ENCODE results near the gene ATG5.
"Not testable (repeated sequence)": the region's sequence is repeated elsewhere in the genome, so short reads cannot be mapped to it uniquely, and the experiment has no call there.

ATG5 gene

DNA sequence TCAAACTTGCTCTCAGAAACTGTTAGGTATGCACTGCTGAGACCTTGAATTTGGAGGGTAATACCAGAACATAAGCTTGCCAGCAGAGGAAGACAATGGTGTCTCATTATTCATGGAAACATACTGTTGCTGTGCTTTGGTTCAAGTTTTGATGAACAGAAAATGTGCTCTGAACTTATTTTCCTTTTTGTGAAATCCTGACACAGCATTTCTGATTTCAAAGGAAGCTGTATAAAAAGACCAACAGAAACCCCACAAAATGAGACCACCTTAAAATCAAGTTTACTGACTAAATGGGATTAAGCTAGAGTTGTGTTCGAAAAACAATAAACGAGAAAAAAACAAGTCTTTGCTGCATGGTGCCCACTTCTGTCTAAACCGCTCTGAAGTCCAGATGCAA, 169.1 kb downstream of the ATG5 start:
- Histone ChIP-seq H3K4me2 (peak overlapping the region; percentile 18; the same call in 1 of the 2 replicates), H2AFZ (ENCODE audit: low read depth) (no peak overlapping the region), H4K20me1 (ENCODE audit: insufficient read depth) (no peaks in the 10 kb centered on the region), H3K27ac (peak overlapping the region; percentile 24; the same call in 1 of the 2 replicates), H3K4me1 (ENCODE audit: low read depth, poor library complexity, severe bottlenecking) (peaks cover 41% of the 10 kb centered on the region), H3K4me3 (IDR thresholded peaks at IDR 0.05; ENCODE audit: insufficient read depth, low read depth, low read length) (no peak overlapping the region), H3K36me3 (ENCODE audit: insufficient read depth) (no peaks in the 10 kb centered on the region), H3K79me2 (ENCODE audit: insufficient read depth, low read depth) (no peaks in the 10 kb centered on the region), H3K9ac (no peak overlapping the region), H3K27me3 (ENCODE audit: insufficient read depth, low read depth) (no peaks in the 10 kb centered on the region)
- TF ChIP-seq, protein P1, sequence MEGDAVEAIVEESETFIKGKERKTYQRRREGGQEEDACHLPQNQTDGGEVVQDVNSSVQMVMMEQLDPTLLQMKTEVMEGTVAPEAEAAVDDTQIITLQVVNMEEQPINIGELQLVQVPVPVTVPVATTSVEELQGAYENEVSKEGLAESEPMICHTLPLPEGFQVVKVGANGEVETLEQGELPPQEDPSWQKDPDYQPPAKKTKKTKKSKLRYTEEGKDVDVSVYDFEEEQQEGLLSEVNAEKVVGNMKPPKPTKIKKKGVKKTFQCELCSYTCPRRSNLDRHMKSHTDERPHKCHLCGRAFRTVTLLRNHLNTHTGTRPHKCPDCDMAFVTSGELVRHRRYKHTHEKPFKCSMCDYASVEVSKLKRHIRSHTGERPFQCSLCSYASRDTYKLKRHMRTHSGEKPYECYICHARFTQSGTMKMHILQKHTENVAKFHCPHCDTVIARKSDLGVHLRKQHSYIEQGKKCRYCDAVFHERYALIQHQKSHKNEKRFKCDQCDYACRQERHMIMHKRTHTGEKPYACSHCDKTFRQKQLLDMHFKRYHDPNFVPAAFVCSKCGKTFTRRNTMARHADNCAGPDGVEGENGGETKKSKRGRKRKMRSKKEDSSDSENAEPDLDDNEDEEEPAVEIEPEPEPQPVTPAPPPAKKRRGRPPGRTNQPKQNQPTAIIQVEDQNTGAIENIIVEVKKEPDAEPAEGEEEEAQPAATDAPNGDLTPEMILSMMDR (conservative IDR thresholded peaks at IDR 0.05; ENCODE audit: low read depth, low read length): no peak

DNA sequence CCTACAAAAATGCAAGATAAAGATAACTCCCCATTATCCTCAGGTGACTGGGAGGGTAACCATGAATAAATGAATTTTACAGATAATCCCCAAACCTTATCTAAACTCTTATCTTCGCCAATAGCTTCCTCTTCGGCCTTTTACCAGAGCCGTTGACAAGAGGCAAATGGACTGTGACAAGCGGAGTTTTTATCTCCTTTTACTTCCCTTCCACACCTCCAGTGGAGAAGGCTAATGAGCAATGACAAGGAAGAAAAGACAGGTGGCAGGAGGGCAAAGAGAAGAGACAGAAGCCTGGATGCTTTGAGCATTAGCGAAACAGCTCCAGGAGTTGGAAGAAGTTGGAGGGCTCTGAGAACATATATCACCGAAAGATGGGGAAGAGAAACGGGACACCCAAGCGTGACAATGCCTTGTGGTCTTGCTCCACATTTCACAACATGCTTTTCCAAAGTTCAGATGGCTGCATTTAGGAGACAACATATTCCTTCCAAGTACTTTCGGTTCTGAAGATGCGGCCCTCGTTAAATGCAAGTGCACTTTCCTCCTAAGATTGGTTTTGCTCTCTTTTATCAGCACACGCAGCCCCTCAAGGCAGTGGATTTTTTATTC, 170.2 kb downstream of the ATG5 start:
- Histone ChIP-seq H3K27ac (no peak overlapping the region), H3K79me2 (ENCODE audit: insufficient read depth, low read depth) (no peaks in the 10 kb centered on the region), H3K4me3 (IDR thresholded peaks at IDR 0.05; ENCODE audit: insufficient read depth, low read depth, low read length) (no peak overlapping the region), H2AFZ (ENCODE audit: low read depth) (no peak overlapping the region), H4K20me1 (ENCODE audit: insufficient read depth) (no peaks in the 10 kb centered on the region), H3K4me1 (ENCODE audit: low read depth, poor library complexity, severe bottlenecking) (peaks cover 32% of the 10 kb centered on the region), H3K9ac (no peak overlapping the region), H3K27me3 (ENCODE audit: insufficient read depth, low read depth) (no peaks in the 10 kb centered on the region), H3K4me2 (no peak overlapping the region), H3K36me3 (ENCODE audit: insufficient read depth) (no peaks in the 10 kb centered on the region)
- TF ChIP-seq, protein P1 (conservative IDR thresholded peaks at IDR 0.05; ENCODE audit: low read depth, low read length): no peak

GRCh38 chr6:106154326-106154725, 171.2 kb downstream of the ATG5 start:
- Histone ChIP-seq H3K27ac (no peak overlapping the region), H4K20me1 (ENCODE audit: insufficient read depth) (no peaks in the 10 kb centered on the region), H3K9ac (no peak overlapping the region), H3K27me3 (ENCODE audit: insufficient read depth, low read depth) (no peaks in the 10 kb centered on the region), H3K4me2 (no peak overlapping the region), H3K4me1 (ENCODE audit: low read depth, poor library complexity, severe bottlenecking) (peaks cover 32% of the 10 kb centered on the region), H3K36me3 (ENCODE audit: insufficient read depth) (no peaks in the 10 kb centered on the region), H3K4me3 (IDR thresholded peaks at IDR 0.05; ENCODE audit: insufficient read depth, low read depth, low read length) (no peak overlapping the region), H2AFZ (ENCODE audit: low read depth) (no peak overlapping the region), H3K79me2 (ENCODE audit: insufficient read depth, low read depth) (no peaks in the 10 kb centered on the region)
- TF ChIP-seq, protein P1 (conservative IDR thresholded peaks at IDR 0.05; ENCODE audit: low read depth, low read length): no peak

DNA sequence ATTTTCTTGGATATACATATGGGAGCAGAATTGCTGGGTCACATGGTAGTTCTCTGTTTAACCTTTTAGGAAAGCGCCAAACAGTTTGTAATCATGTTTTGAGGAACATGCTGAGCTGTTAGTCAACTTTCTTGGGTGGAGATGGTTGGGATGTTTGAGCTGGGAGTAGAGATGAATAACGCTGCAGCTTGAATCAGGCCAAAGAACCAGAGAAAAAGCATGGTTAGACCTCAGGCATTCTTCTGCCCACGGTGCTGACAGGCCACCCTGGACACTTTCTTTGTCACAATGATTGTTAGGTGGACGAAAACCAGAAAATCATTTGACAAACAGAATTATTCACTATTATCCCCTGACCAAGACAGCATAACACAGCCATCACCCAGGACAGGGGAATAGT, 172.6 kb downstream of the ATG5 start:
- H3K4me2 ChIP-seq: no peak overlapping the region
- no peaks in the 10 kb centered on the region for H3K27me3 ChIP-seq (ENCODE audit: insufficient read depth, low read depth)
- H3K36me3 ChIP-seq (ENCODE audit: insufficient read depth): no peaks in the 10 kb centered on the region
- TF ChIP-seq, protein P1 (conservative IDR thresholded peaks at IDR 0.05; ENCODE audit: low read depth, low read length): no peak
- H3K27ac ChIP-seq: no peak overlapping the region
- no peaks in the 10 kb centered on the region for H3K79me2 ChIP-seq (ENCODE audit: insufficient read depth, low read depth)
- H4K20me1 ChIP-seq (ENCODE audit: insufficient read depth): no peaks in the 10 kb centered on the region
- peaks cover 45% of the 10 kb centered on the region for H3K4me1 ChIP-seq (ENCODE audit: low read depth, poor library complexity, severe bottlenecking)
- H2AFZ ChIP-seq (ENCODE audit: low read depth): no peak overlapping the region
- no peak overlapping the region for H3K9ac ChIP-seq
- H3K4me3 ChIP-seq (IDR thresholded peaks at IDR 0.05; ENCODE audit: insufficient read depth, low read depth, low read length): no peak overlapping the region

DNA sequence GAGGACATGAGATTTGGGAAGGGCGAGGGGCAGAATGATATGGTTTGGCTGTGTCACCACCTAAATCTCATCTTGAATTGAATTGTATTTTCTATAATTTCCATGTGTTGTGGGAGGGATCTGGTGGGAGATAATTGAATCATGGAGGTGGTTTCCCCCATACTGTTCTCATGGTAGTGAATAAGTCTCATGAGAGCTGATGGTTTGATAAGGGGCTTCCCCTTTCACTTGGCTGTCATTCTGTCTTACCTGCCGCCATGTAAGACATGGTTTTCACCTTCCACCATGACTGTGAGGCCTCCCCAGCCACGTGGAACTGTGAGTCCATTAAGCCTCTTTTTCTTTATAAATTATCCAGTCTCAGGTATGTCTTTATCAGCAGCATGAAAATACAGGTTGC, 173.1 kb downstream of the ATG5 start:
- not testable (repeated sequence) for H3K9ac ChIP-seq; H3K4me3 ChIP-seq (IDR thresholded peaks at IDR 0.05; ENCODE audit: insufficient read depth, low read depth, low read length); H3K27ac ChIP-seq; H3K36me3 ChIP-seq (ENCODE audit: insufficient read depth); H2AFZ ChIP-seq (ENCODE audit: low read depth); H3K27me3 ChIP-seq (ENCODE audit: insufficient read depth, low read depth); H4K20me1 ChIP-seq (ENCODE audit: insufficient read depth); H3K79me2 ChIP-seq (ENCODE audit: insufficient read depth, low read depth); H3K4me2 ChIP-seq
- peaks cover 50% of the 10 kb centered on the region for H3K4me1 ChIP-seq (ENCODE audit: low read depth, poor library complexity, severe bottlenecking)

Measured in KMS-11 (cell line).